Suprapubic skin (tissue), 4 donors: ENCODE results near the gene SYT2. TPM values are rescaled to one million over a fixed set of nuclear protein-coding genes. Genes with fewer than 3 reads are reported as not detected.

Experiments
- DNase-seq, 2 donors: peaks; one replicate each; pipeline ENCODE4 v3.0.0-alpha.2; 2019; ENCODE audit warnings: low spot score in 2 of 2
- H3K27ac ChIP-seq: fragments of 200-600 bp; sonication (generic); one replicate; pipeline ENCODE4 v1.5.1; 2019
- H3K27me3 ChIP-seq: fragments of 200-600 bp; sonication (generic); one replicate; pipeline ENCODE4 v1.5.1; 2019
- H3K36me3 ChIP-seq: fragments of 200-600 bp; sonication (generic); one replicate; pipeline ENCODE4 v1.5.1; 2019
- H3K4me1 ChIP-seq: fragments of 200-600 bp; sonication (generic); one replicate; pipeline ENCODE4 v1.5.1; 2019
- H3K4me3 ChIP-seq: fragments of 200-600 bp; sonication (generic); one replicate; pipeline ENCODE4 v1.5.1; 2019; ENCODE audit warnings: mild to moderate bottlenecking
- H3K9me3 ChIP-seq: fragments of 200-600 bp; sonication (generic); one replicate; pipeline ENCODE4 v1.5.1; 2019
- EP300 ChIP-seq: sonication (generic); formaldehyde crosslinking; IDR thresholded peaks from one replicate; pipeline ENCODE4 v1.6.1; 2017; ENCODE audit warnings: antibody characterized with exemption
- POLR2A ChIP-seq, 2 donors: fragments of 450-650 bp; IDR thresholded peaks; one replicate each; pipeline ENCODE4 v1.6.1; 2017; ENCODE audit warnings: antibody characterized with exemption in 2 of 2, mild to moderate bottlenecking in 2 of 2, moderate library complexity in 2 of 2
- POLR2AphosphoS5 ChIP-seq, 3 donors: sonication (generic); formaldehyde crosslinking; IDR thresholded peaks; one replicate each; pipeline ENCODE4 v1.6.1; 2017; ENCODE audit warnings: antibody characterized with exemption in 3 of 3
- WGBS: methylation state at CpG from one replicate; pipeline ENCODE4 v1.1.5; 2018; 5-methylcytosine and 5-hydroxymethylcytosine counted together
- total RNA-seq, 4 donors: library from RNA; depleted of rRNA; stranded (reverse); fragments of >200 nt; gene quantifications; one replicate each; pipeline ENCODE4 v1.1.0, GENCODE V29; 2016
- TF ChIP-seq, protein P1 (sequence below), 2 donors: fragments of 200-600 bp in 1 of 2; fragments of 450-650 bp in 1 of 2; sonication (generic) in 1 of 2; IDR thresholded peaks; one replicate each; pipeline ENCODE4 v1.5.1; 2016 to 2019; ENCODE audit warnings: antibody characterized with exemption in 2 of 2, mild to moderate bottlenecking in 1 of 2, moderate library complexity in 1 of 2

SYT2 gene
- total RNA-seq, 4 donors from 2014 or later = 0.11 TPM; not detected in 3

DNA sequence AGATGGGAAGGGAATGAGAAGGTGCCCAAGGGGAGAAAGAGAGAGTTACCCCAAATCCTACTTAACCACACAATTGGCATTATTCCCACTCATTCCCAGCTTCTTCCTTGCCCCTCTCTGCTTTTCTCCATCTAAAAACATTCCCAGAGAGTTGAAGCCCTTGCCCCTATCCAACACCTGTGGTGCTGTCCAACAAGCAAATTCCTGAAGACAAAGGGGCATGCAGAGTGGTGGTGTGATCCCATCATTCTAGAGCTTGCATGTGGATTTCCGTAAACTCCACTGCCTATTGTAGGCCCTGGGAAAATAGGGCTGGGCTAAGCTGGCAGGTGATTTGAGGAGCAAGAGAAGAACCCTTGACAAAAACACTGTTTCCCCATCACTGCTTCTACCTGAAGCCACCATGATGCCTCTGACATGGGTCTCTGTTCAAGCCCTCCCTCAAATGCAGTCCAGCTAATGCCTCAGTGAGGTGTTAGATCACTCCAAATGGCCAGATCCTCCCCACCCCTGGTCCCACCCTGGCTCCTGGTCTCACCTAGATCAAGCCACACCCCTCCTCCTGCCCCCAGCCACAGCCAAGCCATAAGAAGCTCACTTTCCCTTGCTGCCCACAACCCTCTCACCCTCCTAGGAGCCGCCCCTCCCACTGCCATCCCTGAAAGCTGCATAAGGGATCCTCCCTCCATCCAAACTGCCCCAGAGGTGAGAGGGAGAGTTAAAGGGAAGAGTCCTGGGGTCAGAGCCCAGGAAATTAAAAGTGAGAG is 29.5 kb downstream of the SYT2 start:
- Histone ChIP-seq H3K27ac (no peak overlapping the region), H3K4me1 (no peaks in the 10 kb centered on the region), H3K4me3 (no peak overlapping the region), H3K9me3 (no peaks in the 10 kb centered on the region), H3K36me3 (no peaks in the 10 kb centered on the region), H3K27me3 (peaks cover 52% of the 10 kb centered on the region)
- TF ChIP-seq EP300 (no peak), POLR2A (IDR thresholded peaks at IDR 0.05) (no peak), POLR2AphosphoS5 (IDR thresholded peaks at IDR 0.05) (no peak)
- TF ChIP-seq, protein P1, sequence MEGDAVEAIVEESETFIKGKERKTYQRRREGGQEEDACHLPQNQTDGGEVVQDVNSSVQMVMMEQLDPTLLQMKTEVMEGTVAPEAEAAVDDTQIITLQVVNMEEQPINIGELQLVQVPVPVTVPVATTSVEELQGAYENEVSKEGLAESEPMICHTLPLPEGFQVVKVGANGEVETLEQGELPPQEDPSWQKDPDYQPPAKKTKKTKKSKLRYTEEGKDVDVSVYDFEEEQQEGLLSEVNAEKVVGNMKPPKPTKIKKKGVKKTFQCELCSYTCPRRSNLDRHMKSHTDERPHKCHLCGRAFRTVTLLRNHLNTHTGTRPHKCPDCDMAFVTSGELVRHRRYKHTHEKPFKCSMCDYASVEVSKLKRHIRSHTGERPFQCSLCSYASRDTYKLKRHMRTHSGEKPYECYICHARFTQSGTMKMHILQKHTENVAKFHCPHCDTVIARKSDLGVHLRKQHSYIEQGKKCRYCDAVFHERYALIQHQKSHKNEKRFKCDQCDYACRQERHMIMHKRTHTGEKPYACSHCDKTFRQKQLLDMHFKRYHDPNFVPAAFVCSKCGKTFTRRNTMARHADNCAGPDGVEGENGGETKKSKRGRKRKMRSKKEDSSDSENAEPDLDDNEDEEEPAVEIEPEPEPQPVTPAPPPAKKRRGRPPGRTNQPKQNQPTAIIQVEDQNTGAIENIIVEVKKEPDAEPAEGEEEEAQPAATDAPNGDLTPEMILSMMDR (IDR thresholded peaks at IDR 0.05) = no peak
- no peak for DNase-seq
- WGBS = 65% methylated on average over 2 of the region's 2 CpGs

DNA sequence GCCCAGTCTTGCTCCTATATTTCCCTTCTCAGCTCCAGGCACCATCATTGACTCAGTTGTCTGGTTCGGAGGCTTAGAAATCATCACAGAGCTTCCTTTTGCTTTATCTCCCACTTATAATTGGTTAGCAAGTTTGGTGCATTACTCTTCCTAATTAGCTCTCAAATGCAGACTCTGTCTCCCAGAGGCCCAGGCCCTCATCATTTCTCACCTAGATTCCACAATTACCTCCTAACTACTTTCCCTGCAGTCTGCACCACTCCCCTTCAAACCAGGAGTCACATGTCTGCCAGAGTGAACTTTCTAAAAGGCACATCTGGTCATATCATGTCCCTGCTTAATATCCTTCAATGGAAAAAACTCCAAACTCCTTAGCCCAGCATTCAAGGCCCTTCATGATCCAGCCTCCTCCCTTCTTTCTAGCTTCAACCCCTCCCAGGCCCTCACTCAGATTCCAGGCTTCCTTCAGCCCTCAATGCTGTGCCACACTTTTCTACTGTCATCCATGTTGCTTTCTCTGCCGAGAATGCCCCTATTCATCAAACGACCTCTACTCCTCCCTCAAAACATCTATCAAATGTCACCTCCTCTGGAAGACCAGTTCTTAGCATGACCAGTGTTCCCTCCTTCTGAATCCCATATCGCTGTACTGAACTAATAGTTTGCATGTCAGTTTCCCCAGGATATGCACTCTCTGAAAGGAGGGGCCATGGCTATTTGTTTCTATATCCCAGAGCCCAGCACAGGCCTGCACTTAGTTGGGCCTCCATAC is 30.7 kb downstream of the SYT2 start:
- WGBS = 61% methylated on average over 4 of the region's 4 CpGs

DNA sequence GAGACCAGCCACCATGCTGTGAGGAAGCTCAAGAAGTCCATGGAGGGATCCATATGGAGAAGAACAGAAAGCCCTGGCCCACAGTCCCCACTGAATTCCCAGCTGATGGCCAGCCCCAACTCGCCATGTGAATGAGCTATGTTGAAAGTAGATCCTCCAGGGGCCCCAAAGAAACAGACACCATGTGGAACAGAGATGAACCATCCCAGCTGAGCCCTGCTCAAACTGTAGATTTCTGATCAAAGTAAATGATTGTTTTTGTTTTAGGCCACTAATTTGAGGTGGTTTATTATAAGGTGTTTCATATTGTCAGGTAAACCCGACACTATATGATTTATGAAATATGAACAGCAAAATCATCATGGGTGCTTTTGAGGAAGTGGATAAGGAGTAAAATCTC is 32.8 kb downstream of the SYT2 start:
- no peaks in the 10 kb centered on the region for H3K36me3 ChIP-seq
- peaks cover 31% of the 10 kb centered on the region for H3K27me3 ChIP-seq
- 93% methylated on average over 2 of the region's 2 CpGs for WGBS
- TF ChIP-seq EP300 (no peak), POLR2A (IDR thresholded peaks at IDR 0.05) (no peak), POLR2AphosphoS5 (IDR thresholded peaks at IDR 0.05) (no peak)
- TF ChIP-seq, protein P1 (IDR thresholded peaks at IDR 0.05) = no peak
- H3K4me3 ChIP-seq = no peak overlapping the region
- no peaks in the 10 kb centered on the region for H3K4me1 ChIP-seq
- DNase-seq = no peak
- H3K9me3 ChIP-seq = no peaks in the 10 kb centered on the region
- H3K27ac ChIP-seq = no peak overlapping the region

More for the DNA sequence above, 30.7 kb downstream of the SYT2 start:
- Histone ChIP-seq H3K27me3 (peaks cover 40% of the 10 kb centered on the region), H3K9me3 (no peaks in the 10 kb centered on the region), H3K27ac (no peak overlapping the region), H3K4me3 (no peak overlapping the region), H3K4me1 (no peaks in the 10 kb centered on the region), H3K36me3 (no peaks in the 10 kb centered on the region)
- no peak for DNase-seq
- TF ChIP-seq POLR2A (IDR thresholded peaks at IDR 0.05) (no peak), POLR2AphosphoS5 (IDR thresholded peaks at IDR 0.05) (no peak), EP300 (no peak)
- TF ChIP-seq, protein P1 (IDR thresholded peaks at IDR 0.05) = no peak

DNA sequence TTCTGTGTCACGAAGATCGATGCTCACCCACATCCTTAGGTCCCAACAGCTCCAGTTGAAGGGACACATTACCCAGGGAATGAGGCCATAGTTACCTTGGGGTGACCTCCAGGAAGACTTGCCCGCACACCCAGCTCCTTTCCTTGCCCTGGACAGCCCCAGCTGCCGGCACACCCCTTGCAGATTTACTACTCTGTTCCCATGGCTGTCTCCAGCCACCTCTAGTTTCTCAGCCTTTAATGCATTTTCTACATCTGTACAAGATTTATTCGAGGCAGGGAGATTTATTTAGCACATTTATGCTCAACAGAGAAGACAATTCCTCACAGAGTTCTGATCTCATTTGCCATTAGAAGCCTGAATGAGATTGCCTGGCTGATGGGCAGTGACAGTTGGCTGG is 36.7 kb downstream of the SYT2 start:
- no peak for DNase-seq
- no peaks in the 10 kb centered on the region for H3K9me3 ChIP-seq
- H3K27ac ChIP-seq = no peak overlapping the region
- no peaks in the 10 kb centered on the region for H3K4me1 ChIP-seq
- H3K36me3 ChIP-seq = no peaks in the 10 kb centered on the region
- TF ChIP-seq EP300 = no peak
- TF ChIP-seq, protein P1 (IDR thresholded peaks at IDR 0.05) = no peak
- no peak for TF ChIP-seq POLR2AphosphoS5 (IDR thresholded peaks at IDR 0.05)
- TF ChIP-seq POLR2A (IDR thresholded peaks at IDR 0.05) = no peak
- H3K4me3 ChIP-seq = no peak overlapping the region
- peaks cover 10% of the 10 kb centered on the region for H3K27me3 ChIP-seq
- WGBS = 68% methylated on average over 5 of the region's 5 CpGs

DNA sequence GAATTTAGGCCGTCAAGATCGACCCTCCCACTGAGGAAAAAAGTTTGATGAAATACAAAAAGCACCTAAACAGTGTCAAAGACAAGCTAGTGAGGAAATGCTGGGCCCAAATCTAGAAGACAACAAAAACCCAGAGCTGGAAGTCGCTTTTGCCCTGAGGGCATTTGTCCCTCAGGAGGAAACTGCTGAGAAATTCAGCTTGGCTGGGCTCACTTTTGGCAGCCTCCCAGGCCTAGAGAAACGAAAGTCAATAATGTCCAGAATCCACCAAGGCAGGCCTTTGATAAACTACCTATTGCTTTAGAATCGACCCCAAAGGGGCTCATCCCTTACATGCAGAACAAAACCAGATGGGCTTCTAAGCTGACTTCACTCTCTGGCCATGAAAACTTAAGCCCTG is 38.9 kb downstream of the SYT2 start:
- no peaks in the 10 kb centered on the region for H3K4me1 ChIP-seq
- no peak for DNase-seq
- no peaks in the 10 kb centered on the region for H3K9me3 ChIP-seq
- no peak overlapping the region for H3K4me3 ChIP-seq
- peaks cover 7% of the 10 kb centered on the region for H3K27me3 ChIP-seq
- 46% methylated on average over 5 of the region's 5 CpGs for WGBS
- no peak overlapping the region for H3K27ac ChIP-seq
- TF ChIP-seq POLR2A (IDR thresholded peaks at IDR 0.05) = no peak
- no peak for TF ChIP-seq EP300
- TF ChIP-seq, protein P1 (IDR thresholded peaks at IDR 0.05) = no peak
- no peak for TF ChIP-seq POLR2AphosphoS5 (IDR thresholded peaks at IDR 0.05)
- H3K36me3 ChIP-seq = no peaks in the 10 kb centered on the region
